ENCODE results near the gene SH3GLB1. TPM values are rescaled to one million over a fixed set of nuclear protein-coding genes. Genes with fewer than 3 reads are reported as not detected.

The SH3GLB1 gene
- total and polyA plus RNA-seq, 2 of the 8 experiments (the other 6 are each of a cell fraction or from before 2014, with no cell fraction given), result 7.7 to 43.1 TPM

DNA sequence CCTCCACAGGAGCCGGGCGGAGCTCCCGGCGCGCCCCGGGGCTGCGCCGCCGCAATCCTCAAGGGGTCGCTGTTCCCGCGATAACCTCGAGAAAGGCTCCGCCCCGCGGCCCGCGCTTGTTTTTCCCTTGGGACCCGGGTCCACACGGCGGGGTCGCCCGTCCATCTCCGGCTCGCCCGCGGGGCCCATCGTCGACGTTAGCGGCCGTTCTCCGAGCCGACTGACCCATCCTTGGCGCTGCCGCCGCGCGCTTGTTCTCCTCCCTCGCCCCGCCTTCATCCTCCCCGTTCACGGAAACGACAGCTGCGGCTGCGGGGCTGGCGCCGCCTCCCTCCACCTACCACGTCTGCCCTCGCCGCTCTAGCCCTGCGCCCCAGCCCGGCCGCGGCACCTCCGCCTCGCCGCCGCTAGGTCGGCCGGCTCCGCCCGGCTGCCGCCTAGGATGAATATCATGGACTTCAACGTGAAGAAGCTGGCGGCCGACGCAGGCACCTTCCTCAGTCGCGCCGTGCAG lies at the start of gene SH3GLB1 (continued):
- TF ChIP-seq RFX5 (IDR thresholded peaks at IDR 0.05; ENCODE audit: borderline replicate concordance, low read depth, low read length) (no peak), JUND (IDR thresholded peaks at IDR 0.05; ENCODE audit: low read length) (no peak), SRF (IDR thresholded peaks at IDR 0.05; ENCODE audit: low read depth, low read length) (no peak), SP1 (IDR thresholded peaks at IDR 0.05; ENCODE audit: low read depth, low read length) (peak; percentile 46; the same call in 1 of the 2 replicates), PHF8 (conservative IDR thresholded peaks at IDR 0.05; ENCODE audit: low read depth, low read length) (peak; percentile 69), YY1 (IDR thresholded peaks at IDR 0.05; ENCODE audit: low read depth, low read length) (0 out of 2 replicates have a peak, but pooled peaks have one; percentile 18), BRCA1 (IDR thresholded peaks at IDR 0.05; ENCODE audit: low read depth, low read length) (peak; percentile 39; the same call in 1 of the 2 replicates), HDAC6 (IDR thresholded peaks at IDR 0.05; ENCODE audit: low read depth, low read length) (no peak), RBBP5 (IDR thresholded peaks at IDR 0.05; ENCODE audit: borderline replicate concordance, low read depth, low read length) (peak; percentile 85), TBP (IDR thresholded peaks at IDR 0.05; ENCODE audit: low read depth, low read length) (peak; percentile 71), RXRA (IDR thresholded peaks at IDR 0.05; ENCODE audit: insufficient read depth, low read depth, low read length) (no peak), CREB1 (IDR thresholded peaks at IDR 0.05) (no peak; the same call in 1 of the 2 replicates), TAF1 (IDR thresholded peaks at IDR 0.05; ENCODE audit: low read depth, low read length) (peak; percentile 85), CBX8 (IDR thresholded peaks at IDR 0.05; ENCODE audit: borderline replicate concordance, low read depth, low read length) (no peak), KDM1A (IDR thresholded peaks at IDR 0.05; ENCODE audit: borderline replicate concordance, low read length) (no peak), GTF2F1 (IDR thresholded peaks at IDR 0.05; ENCODE audit: borderline replicate concordance, low read depth, low read length) (peak; percentile 36; the same call in 1 of the 2 replicates), POLR2A (IDR thresholded peaks at IDR 0.05; ENCODE audit: control extremely low read depth in 1 of 2, low read depth in 2 of 2, low read length in 2 of 2) (peak; percentile 71 to 76), NANOG (IDR thresholded peaks at IDR 0.05; ENCODE audit: insufficient read depth, low read depth, low read length, poor library complexity, severe bottlenecking) (peak; percentile 15), CTBP2 (IDR thresholded peaks at IDR 0.05; ENCODE audit: borderline replicate concordance, insufficient read depth, insufficient read length, low read length) (no peak)
- TF ChIP-seq, protein P1, sequence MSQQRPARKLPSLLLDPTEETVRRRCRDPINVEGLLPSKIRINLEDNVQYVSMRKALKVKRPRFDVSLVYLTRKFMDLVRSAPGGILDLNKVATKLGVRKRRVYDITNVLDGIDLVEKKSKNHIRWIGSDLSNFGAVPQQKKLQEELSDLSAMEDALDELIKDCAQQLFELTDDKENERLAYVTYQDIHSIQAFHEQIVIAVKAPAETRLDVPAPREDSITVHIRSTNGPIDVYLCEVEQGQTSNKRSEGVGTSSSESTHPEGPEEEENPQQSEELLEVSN (IDR thresholded peaks at IDR 0.05), result peak; percentile 49; the same call in 1 of the 2 replicates
- TF ChIP-seq, protein P2, sequence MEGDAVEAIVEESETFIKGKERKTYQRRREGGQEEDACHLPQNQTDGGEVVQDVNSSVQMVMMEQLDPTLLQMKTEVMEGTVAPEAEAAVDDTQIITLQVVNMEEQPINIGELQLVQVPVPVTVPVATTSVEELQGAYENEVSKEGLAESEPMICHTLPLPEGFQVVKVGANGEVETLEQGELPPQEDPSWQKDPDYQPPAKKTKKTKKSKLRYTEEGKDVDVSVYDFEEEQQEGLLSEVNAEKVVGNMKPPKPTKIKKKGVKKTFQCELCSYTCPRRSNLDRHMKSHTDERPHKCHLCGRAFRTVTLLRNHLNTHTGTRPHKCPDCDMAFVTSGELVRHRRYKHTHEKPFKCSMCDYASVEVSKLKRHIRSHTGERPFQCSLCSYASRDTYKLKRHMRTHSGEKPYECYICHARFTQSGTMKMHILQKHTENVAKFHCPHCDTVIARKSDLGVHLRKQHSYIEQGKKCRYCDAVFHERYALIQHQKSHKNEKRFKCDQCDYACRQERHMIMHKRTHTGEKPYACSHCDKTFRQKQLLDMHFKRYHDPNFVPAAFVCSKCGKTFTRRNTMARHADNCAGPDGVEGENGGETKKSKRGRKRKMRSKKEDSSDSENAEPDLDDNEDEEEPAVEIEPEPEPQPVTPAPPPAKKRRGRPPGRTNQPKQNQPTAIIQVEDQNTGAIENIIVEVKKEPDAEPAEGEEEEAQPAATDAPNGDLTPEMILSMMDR (IDR thresholded peaks at IDR 0.05; ENCODE audit: control extremely low read depth in 1 of 3, insufficient read depth in 1 of 3, low read depth in 1 of 3, low read length in 3 of 3), result peak; percentile 70 to 84 (median 82)
- TF ChIP-seq, protein P3, sequence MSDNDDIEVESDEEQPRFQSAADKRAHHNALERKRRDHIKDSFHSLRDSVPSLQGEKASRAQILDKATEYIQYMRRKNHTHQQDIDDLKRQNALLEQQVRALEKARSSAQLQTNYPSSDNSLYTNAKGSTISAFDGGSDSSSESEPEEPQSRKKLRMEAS (IDR thresholded peaks at IDR 0.05), result no peak; the same call in 1 of the 2 replicates
